Mesenchymal stem cell (in vitro differentiated cells and primary cell): ENCODE measurements around the gene LRRC53.
A peak's percentile ranks its signal among the peaks of the same experiment; 100 is the strongest.

Experiments
- DNase-seq: peaks from one replicate; pipeline ENCODE4 v3.0.0-alpha.2; 2013
- H2AFZ ChIP-seq: one replicate; pipeline ENCODE4 v1.6.1; 2013; ENCODE audit warnings: low read depth, mild to moderate bottlenecking, control low read depth, inconsistent platforms, low read length, moderate library complexity
- H2AK5ac ChIP-seq: 2 replicates; pipeline ENCODE4 v1.6.1; 2013; ENCODE audit warnings: low read length, moderate library complexity, mild to moderate bottlenecking, inconsistent platforms; ENCODE audit not compliant: severe bottlenecking
- H2BK120ac ChIP-seq: one replicate; pipeline ENCODE4 v1.6.1; 2013; ENCODE audit warnings: low read depth, mild to moderate bottlenecking, inconsistent platforms, low read length, moderate library complexity
- H2BK12ac ChIP-seq, 2 experiments: one replicate each; pipeline ENCODE4 v1.6.1; 2013; ENCODE audit warnings: inconsistent platforms in 2 of 2, low read length in 2 of 2, mild to moderate bottlenecking in 2 of 2, moderate library complexity in 2 of 2, control low read depth in 1 of 2
- H2BK15ac ChIP-seq: one replicate; pipeline ENCODE4 v1.6.1; 2013; ENCODE audit warnings: mild to moderate bottlenecking, low read depth, inconsistent platforms; ENCODE audit not compliant: poor library complexity, severe bottlenecking
- H2BK5ac ChIP-seq: 2 replicates; pipeline ENCODE4 v1.6.1; 2013; ENCODE audit warnings: low read depth, mild to moderate bottlenecking, low read length, control low read depth, inconsistent platforms; ENCODE audit not compliant: poor library complexity, severe bottlenecking
- H3K14ac ChIP-seq, 2 experiments: one replicate each; pipeline ENCODE4 v1.6.1; 2013; ENCODE audit warnings: inconsistent platforms in 2 of 2, low read length in 2 of 2, control low read depth in 1 of 2, mild to moderate bottlenecking in 1 of 2, moderate library complexity in 1 of 2
- H3K18ac ChIP-seq, 2 experiments: one replicate each; pipeline ENCODE4 v1.6.1; 2013; ENCODE audit warnings: inconsistent platforms in 2 of 2, low read length in 2 of 2, control low read depth in 1 of 2, low read depth in 1 of 2, mild to moderate bottlenecking in 1 of 2
- H3K23ac ChIP-seq, 2 experiments: one replicate each; pipeline ENCODE4 v1.6.1; 2013; ENCODE audit warnings: inconsistent platforms in 2 of 2, low read length in 2 of 2, mild to moderate bottlenecking in 2 of 2, moderate library complexity in 2 of 2, control low read depth in 1 of 2
- H3K27ac ChIP-seq: 2 replicates; pipeline ENCODE4 v1.5.1; 2013; ENCODE audit warnings: mild to moderate bottlenecking, moderate library complexity, low read length, control low read depth, inconsistent platforms; ENCODE audit not compliant: poor library complexity, severe bottlenecking
- H3K27me3 ChIP-seq, 2 experiments: 2 replicates each; pipeline versions ENCODE4 v1.6.1 to v1.7.0; 2013; ENCODE audit warnings: low read length in 2 of 2, mild to moderate bottlenecking in 2 of 2, moderate library complexity in 2 of 2, control low read depth in 1 of 2, inconsistent platforms in 1 of 2; ENCODE audit not compliant: control insufficient read depth in 1 of 2, insufficient read depth in 1 of 2
- H3K36me3 ChIP-seq, 2 experiments: 2 replicates each; pipeline versions ENCODE4 v1.6.1 to v1.7.0; 2013; ENCODE audit warnings: low read length in 2 of 2, control low read depth in 1 of 2, inconsistent platforms in 1 of 2, low read depth in 1 of 2, mild to moderate bottlenecking in 1 of 2; ENCODE audit not compliant: insufficient read depth in 2 of 2, control insufficient read depth in 1 of 2
- H3K4ac ChIP-seq, 2 experiments: one replicate each; pipeline ENCODE4 v1.6.1; 2013; ENCODE audit warnings: inconsistent platforms in 2 of 2, low read length in 2 of 2, mild to moderate bottlenecking in 2 of 2, moderate library complexity in 2 of 2, control low read depth in 1 of 2, low read depth in 1 of 2
- H3K4me1 ChIP-seq: 2 replicates; pipeline ENCODE4 v1.6.1; 2013; ENCODE audit warnings: low read depth, low read length, control low read depth; ENCODE audit not compliant: control insufficient read depth, insufficient read depth
- H3K4me2 ChIP-seq: 2 replicates; pipeline ENCODE4 v1.6.1; 2013; ENCODE audit warnings: low read length, mild to moderate bottlenecking, inconsistent platforms; ENCODE audit not compliant: poor library complexity, severe bottlenecking
- H3K4me3 ChIP-seq, 2 experiments: 2 replicates each; pipeline versions ENCODE4 v1.5.1 to v1.7.0; 2013; ENCODE audit warnings: low read length in 2 of 2, mild to moderate bottlenecking in 2 of 2, control low read depth in 1 of 2, low read depth in 1 of 2; ENCODE audit not compliant: insufficient read depth in 1 of 2
- H3K79me1 ChIP-seq: replicated peaks from 2 replicates; pipeline ENCODE4 v1.6.1; 2013; ENCODE audit warnings: mild to moderate bottlenecking, control low read depth, low read length, inconsistent platforms; ENCODE audit not compliant: poor library complexity, severe bottlenecking
- H3K9ac ChIP-seq: 2 replicates; pipeline ENCODE4 v1.7.0; 2013; ENCODE audit warnings: mild to moderate bottlenecking, low read length, moderate library complexity
- H3K9me3 ChIP-seq: 2 replicates; pipeline ENCODE4 v1.7.0; 2013; ENCODE audit warnings: mild to moderate bottlenecking, low read length; ENCODE audit not compliant: control insufficient read depth
- H4K8ac ChIP-seq: one replicate; pipeline ENCODE4 v1.6.1; 2013; ENCODE audit warnings: inconsistent platforms, mild to moderate bottlenecking, low read length, moderate library complexity
- H4K91ac ChIP-seq: one replicate; pipeline ENCODE4 v1.6.1; 2013; ENCODE audit warnings: mild to moderate bottlenecking, low read length, inconsistent platforms
- WGBS: methylation state at CpG from one replicate; pipeline ENCODE4 v1.1.7; 2013; ENCODE audit warnings: mixed read lengths; 5-methylcytosine and 5-hydroxymethylcytosine counted together

The LRRC53 gene

DNA sequence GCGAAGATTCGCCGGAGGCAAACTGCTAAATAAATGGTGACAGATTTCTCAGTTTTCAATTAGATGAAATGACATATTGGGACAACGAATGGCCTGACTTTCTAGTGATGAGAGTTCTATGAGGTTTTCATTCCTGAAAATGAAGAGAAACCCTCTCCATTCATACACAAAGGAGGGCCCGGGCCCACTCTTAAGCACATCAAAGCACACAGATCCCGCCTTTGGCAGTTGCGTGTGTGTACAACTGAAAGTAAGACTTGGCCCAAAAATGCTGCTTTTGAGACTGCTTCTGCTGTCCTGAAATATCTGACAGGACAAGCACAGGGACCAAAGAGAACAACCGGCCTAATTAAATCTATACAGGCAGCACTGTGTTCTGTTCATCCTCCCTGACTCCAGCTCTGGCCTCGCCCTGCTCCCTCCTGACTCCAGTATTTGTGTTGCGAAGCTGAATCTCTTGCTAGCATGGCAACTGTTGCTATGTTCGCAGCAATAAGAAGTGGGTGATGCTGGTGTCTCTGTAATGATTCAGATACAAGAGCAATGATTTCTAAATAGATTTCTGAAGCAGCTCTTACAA lies 7.4 kb downstream of the LRRC53 start:
- Histone ChIP-seq H3K14ac (no peak overlapping the region), H3K36me3 (no peaks in the 10 kb centered on the region)

DNA sequence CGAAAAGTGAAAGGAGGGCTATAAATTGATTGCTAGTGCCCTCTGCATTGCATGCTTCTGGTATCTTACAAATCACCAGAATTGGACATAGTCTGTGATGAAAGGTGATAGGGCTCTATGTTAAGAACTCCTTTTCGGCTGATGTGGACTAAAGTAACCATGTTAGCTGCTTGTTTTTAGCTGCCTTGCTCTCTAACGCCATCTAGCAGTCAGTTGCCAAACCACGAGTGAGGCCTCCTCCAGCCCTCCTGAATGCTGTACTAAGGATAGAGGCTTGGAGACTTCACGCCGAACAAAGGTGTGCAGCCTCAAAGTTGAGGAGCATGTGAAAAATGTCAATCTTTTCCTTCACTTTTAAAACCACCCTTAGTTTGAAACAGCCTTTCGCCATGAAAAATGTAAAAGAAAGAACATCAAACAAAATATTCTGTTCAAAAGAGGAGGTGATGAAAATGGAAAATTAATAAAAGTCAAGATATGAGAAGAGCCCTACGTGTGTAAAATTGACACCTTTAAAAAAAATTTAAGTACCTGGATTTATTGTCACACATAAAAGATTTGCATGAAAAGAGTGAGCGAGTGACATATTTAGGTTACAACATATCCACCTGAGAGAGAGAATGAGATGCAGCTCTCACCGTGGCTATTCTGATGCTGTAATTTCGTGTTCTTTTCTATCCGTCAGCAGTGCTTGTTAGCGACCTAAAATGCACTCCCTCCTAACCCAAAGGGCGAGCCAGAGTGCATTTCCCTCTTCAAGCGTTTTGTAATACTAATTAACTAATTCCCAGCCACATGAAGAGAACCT lies 8.1 kb downstream of the LRRC53 start:
- no peak overlapping the region for H3K14ac ChIP-seq
- H2BK15ac ChIP-seq, result no peak overlapping the region
- H3K27ac ChIP-seq, result no peak overlapping the region
- no peaks in the 10 kb centered on the region for H3K4me1 ChIP-seq
- DNase-seq, result peak; percentile 36
- no peaks in the 10 kb centered on the region for H3K36me3 ChIP-seq
- no peak overlapping the region for H3K9ac ChIP-seq
- H4K8ac ChIP-seq, result no peak overlapping the region
- no peak overlapping the region for H3K18ac ChIP-seq
- H2BK120ac ChIP-seq, result no peak overlapping the region
- no peak overlapping the region for H2AFZ ChIP-seq
- no peak overlapping the region for H2BK5ac ChIP-seq
- no peaks in the 10 kb centered on the region for H3K9me3 ChIP-seq
- H3K4me2 ChIP-seq, result no peak overlapping the region
- no peak overlapping the region for H4K91ac ChIP-seq
- H2BK12ac ChIP-seq, result no peak overlapping the region
- no peak overlapping the region for H2AK5ac ChIP-seq
- no peaks in the 10 kb centered on the region for H3K79me1 ChIP-seq
- no peak overlapping the region for H3K23ac ChIP-seq
- H3K4ac ChIP-seq, result no peak overlapping the region
- no peaks in the 10 kb centered on the region for H3K27me3 ChIP-seq
- H3K4me3 ChIP-seq, result no peak overlapping the region
- 42% methylated on average over 11 of the region's 15 CpGs for WGBS

More for the DNA sequence above, 7.4 kb downstream of the LRRC53 start:
- peak; percentile 6 for DNase-seq
- no peaks in the 10 kb centered on the region for H3K79me1 ChIP-seq
- H3K23ac ChIP-seq, result no peak overlapping the region
- no peak overlapping the region for H2BK15ac ChIP-seq
- no peak overlapping the region for H3K4me3 ChIP-seq
- 81% methylated on average over 7 of the region's 11 CpGs for WGBS
- H2BK12ac ChIP-seq, result no peak overlapping the region
- H3K9me3 ChIP-seq, result no peaks in the 10 kb centered on the region
- no peaks in the 10 kb centered on the region for H3K4me1 ChIP-seq
- H3K4me2 ChIP-seq, result no peak overlapping the region
- no peak overlapping the region for H3K4ac ChIP-seq
- no peak overlapping the region for H2AK5ac ChIP-seq
- no peak overlapping the region for H4K91ac ChIP-seq
- H3K27me3 ChIP-seq, result no peaks in the 10 kb centered on the region
- no peak overlapping the region for H3K18ac ChIP-seq
- H3K9ac ChIP-seq, result no peak overlapping the region
- no peak overlapping the region for H4K8ac ChIP-seq
- H2BK120ac ChIP-seq, result no peak overlapping the region
- H2AFZ ChIP-seq, result no peak overlapping the region
- H3K27ac ChIP-seq, result no peak overlapping the region
- no peak overlapping the region for H2BK5ac ChIP-seq

GRCh38 chr1:74502858-74503257 lies 9.6 kb downstream of the LRRC53 start:
- no peak overlapping the region for H3K4me3 ChIP-seq
- H3K4me1 ChIP-seq, result no peaks in the 10 kb centered on the region
- no peaks in the 10 kb centered on the region for H3K79me1 ChIP-seq
- H3K36me3 ChIP-seq, result no peaks in the 10 kb centered on the region
- H3K14ac ChIP-seq, result no peak overlapping the region
- no peak overlapping the region for H2AFZ ChIP-seq
- H3K27me3 ChIP-seq, result no peaks in the 10 kb centered on the region
- no peak overlapping the region for H3K18ac ChIP-seq
- no peak overlapping the region for H2BK12ac ChIP-seq
- H2BK120ac ChIP-seq, result no peak overlapping the region
- no peak overlapping the region for H3K27ac ChIP-seq
- 63% methylated on average over 1 of the region's 2 CpGs for WGBS
- no peak for DNase-seq
- H3K9me3 ChIP-seq, result no peaks in the 10 kb centered on the region
- no peak overlapping the region for H3K9ac ChIP-seq
- H3K4ac ChIP-seq, result no peak overlapping the region
- no peak overlapping the region for H3K23ac ChIP-seq
- H4K8ac ChIP-seq, result no peak overlapping the region
- H2AK5ac ChIP-seq, result no peak overlapping the region
- H4K91ac ChIP-seq, result no peak overlapping the region
- no peak overlapping the region for H3K4me2 ChIP-seq
- no peak overlapping the region for H2BK5ac ChIP-seq
- H2BK15ac ChIP-seq, result no peak overlapping the region

DNA sequence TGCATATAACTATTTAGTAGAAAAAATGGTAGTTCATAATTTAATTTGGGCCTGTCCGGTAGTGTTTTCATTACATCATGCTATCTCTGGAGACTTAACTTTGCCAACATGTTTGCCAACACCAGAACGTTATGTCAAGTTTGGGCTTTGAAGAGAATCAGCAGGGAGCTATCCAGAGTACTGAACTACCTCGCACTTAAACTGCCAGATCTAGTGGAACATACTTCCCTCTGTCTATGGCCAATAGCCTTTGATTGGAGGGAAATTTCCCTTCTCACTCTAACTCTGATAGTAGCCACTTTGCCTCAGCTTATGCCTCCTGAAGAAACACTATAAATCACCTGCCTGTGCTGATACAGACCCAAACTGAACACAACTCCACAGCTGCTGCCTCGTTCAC lies 10.0 kb downstream of the LRRC53 start:
- Histone ChIP-seq H3K14ac (no peak overlapping the region), H2AK5ac (no peak overlapping the region), H3K9ac (no peak overlapping the region), H2BK120ac (no peak overlapping the region), H3K4me1 (no peaks in the 10 kb centered on the region), H3K4me2 (no peak overlapping the region), H3K79me1 (no peaks in the 10 kb centered on the region), H3K36me3 (no peaks in the 10 kb centered on the region), H2BK15ac (no peak overlapping the region), H3K4me3 (no peak overlapping the region), H3K9me3 (no peaks in the 10 kb centered on the region), H2BK12ac (no peak overlapping the region), H2AFZ (no peak overlapping the region), H3K4ac (no peak overlapping the region), H3K18ac (no peak overlapping the region), H3K23ac (no peak overlapping the region), H2BK5ac (no peak overlapping the region), H4K8ac (no peak overlapping the region), H3K27me3 (no peaks in the 10 kb centered on the region), H4K91ac (no peak overlapping the region), H3K27ac (no peak overlapping the region)
- WGBS, result 46% methylated on average over 4 of the region's 4 CpGs
- peak; percentile 25 for DNase-seq
